Fibroblast of skin of right quadriceps (primary cell): ENCODE results near the gene UNC5CL.

Experiments used
- DNase-seq: peaks from one replicate; pipeline ENCODE4 v3.0.0-alpha.2; 2013

UNC5CL gene

DNA sequence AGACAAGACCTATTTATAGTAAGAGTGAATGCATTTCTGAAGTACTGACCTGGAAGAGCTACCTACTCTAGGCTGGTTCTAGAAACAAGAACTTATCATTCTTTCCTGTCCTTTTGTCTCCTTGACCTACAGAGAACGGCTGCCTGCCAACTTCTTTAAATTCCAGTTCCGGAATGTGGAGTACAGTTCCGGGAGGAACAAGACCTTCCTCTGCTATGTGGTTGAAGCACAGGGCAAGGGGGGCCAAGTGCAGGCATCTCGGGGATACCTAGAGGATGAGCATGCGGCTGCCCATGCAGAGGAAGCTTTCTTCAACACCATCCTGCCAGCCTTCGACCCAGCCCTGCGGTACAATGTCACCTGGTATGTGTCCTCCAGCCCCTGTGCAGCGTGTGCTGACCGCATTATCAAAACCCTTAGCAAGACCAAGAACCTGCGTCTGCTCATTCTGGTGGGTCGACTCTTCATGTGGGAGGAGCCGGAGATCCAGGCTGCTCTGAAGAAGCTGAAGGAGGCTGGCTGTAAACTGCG is 22.2 kb upstream of the UNC5CL start:
- DNase-seq = no peak

DNA sequence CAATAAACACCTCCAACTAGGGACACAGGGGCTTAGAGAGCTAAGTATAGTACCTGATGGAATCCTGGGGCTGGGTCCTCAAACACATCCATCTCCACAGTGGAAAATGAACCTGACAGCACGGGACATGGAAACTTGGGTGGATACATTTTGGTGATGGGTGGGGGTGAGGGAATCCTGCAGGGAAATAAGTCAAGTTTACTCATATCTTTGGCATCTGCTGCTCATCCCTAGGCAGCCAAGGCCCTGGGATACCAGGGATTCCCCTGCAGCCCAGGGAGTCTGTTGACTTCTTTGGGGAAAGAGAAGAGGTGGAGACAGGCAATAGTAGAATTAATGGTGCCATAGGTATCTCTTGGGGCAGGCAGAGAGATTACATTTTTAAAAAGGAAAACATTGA is 20.5 kb upstream of the UNC5CL start:
- peak; percentile 48 for DNase-seq

DNA sequence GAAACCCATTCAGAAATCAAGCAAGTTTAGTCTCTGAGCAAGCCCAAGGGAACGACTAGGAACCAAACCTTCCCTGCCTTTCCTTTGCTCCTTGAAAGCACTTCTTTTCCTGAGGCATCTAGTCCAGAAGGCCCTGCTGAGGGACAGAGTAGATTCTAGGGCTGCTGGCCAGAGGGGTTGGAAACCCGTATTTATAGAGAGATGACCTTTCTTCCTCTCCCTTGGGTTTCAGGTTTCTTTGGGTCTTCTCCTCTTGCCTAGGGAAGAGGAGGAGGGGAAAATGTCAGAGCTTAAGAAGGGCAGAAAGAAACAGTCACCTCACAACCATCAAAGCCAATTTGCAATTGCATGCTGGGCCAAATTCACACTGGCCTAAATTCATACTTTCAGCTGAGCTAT is 19.8 kb upstream of the UNC5CL start:
- DNase-seq = no peak

DNA sequence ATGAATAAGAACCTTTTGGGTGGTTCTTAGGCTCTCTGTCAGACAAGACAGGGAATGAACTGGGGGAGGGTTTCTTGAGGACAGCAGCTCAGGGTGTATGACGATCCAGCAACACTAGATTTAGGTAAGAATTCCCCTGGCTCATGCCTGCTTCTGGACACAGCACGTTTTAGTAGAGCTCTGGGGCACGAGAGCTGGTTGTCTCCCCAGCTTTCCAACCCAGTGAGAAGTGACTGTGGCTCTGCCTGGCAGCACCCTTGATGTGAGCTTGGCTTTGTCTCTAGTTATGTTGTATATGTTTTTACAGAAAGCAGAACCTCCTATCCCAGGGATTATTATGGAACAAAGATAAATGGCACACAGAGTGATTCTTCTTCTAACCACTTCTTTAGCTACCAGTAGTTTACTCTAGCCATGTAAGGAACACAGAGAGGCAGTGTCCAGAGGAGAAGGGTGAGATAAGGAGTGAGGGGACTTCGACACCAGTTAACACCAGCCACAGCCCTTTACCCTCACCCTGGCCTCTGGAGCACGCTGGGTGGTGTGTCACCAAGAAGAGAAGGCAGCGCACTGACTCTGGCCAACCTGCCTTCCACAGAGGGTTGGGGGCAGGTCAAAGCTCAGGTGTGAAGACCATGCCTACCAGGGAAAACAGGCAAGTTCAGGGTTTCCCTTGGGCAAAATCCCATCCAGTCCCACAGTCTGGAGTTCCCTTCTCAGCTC is 17.9 kb upstream of the UNC5CL start:
- no peak for DNase-seq

DNA sequence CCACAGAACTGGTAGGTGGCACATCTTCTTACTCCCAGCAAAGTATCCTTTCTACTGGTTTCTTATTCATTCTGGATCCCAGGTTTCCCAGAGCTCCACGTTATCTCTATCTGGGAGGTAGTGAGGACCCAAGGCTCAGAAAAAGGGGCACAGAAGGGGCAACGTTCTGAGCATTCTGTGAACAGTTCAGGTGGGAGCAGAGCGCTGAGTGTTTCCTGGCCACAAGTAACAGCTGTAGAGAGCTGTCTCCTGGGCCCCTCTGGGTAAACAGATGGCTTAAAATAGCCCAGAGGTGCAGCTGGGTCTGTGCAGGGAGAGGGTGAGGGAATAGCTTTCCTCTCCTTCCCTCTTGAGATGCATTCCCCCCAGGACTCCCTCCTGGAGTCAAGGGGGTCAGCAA is 16.1 kb upstream of the UNC5CL start:
- no peak for DNase-seq

DNA sequence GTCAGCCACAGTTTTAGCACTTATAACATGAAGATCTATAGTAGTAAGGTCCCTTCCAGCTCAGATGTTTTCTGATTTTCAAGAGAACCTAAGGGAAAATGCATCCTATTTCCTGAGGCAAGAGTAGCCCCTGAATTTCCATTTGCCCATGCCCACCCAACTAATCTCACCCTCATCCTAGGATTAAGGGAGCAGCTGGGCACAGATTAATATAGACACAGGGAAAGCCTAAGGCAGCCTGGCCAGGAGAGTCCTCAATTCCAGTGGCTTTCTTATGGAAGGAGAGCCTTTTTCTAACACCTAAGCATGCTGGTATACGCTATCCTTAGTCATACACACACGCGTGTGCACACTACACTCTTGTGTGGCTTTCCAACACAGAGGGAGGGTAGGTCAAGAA is 15.5 kb upstream of the UNC5CL start:
- DNase-seq = no peak

DNA sequence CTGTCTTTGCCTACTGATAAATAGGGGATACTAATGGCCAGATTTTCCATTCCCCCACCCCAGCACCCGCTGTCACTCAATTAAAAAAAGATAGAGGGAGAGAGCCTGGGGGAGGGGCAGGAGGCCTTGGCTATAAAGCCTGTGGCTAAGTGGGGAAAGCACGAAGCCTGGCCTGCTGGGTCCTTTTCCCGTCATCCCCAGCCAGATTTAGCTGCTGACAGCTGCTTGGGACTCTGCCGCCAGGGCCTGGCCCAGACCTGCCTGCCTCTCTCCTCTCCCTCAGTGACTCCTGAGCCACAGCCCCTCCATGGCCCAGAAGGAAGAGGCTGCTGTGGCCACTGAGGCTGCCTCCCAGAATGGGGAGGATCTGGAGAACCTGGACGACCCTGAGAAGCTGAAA is 14.0 kb upstream of the UNC5CL start, which contains the start of gene APOBEC2:
Gene APOBEC2, plus strand, starts transcription at position 162 of the 400 bp plus-strand sequence. Its CDS starts 146 bp downstream, at position 308.
- no peak for DNase-seq

DNA sequence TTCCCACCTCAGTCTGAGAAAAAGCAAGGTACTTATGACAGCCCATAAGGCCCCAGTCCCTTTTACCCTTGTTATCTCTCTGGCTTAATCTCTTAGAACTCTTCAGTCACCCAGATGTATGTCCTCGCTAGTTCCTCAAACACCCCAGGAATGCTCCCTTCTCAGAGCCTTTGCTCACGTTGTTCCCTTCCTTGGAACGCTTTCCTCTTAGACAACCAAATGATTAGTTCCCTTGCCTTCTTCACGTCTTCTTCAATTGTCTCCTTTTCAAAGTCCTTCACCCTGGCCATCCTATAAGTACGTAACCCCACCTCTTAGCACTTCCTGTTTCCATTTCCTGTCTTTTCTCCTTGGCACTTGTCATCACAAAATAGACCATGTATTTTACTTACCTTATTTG is 12.9 kb upstream of the UNC5CL start:
- no peak for DNase-seq

DNA sequence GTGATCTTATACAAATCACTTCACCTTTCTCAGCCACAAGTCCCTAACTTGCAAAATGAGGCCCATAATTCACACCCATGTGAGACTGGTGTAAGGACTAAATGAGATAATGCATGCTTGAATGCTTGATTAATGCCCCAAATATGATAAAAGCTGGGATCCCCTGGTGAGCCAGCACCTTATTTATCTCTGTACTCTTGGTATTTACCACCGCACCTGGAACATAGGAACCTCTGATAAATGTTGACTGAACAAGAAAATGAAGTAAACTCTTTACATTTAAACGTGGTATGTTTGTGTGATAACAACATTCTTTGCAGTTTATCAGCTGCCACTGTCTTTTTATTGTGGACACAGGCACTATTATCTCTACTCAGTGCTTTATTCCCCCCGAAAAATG is 11.5 kb upstream of the UNC5CL start:
- DNase-seq = no peak

DNA sequence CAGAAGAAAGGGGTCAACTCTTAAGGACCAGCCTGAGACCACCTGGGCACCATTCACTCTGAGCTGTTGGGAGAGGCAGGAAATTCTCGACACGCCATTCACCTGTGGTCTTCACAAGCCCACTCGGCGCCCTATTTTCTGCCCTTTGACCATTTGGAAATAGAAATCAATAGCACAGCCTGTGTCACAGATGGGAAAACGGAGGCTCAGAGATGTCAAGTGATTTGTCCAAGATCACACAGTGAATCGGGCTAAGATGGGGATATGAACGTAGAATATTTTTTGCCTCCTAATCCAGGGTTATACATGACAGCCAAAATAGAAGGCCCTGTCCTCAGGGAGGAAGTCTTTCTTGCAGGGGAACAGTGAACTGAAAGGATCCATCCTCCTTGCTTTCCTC is 10.9 kb upstream of the UNC5CL start:
- DNase-seq = no peak

DNA sequence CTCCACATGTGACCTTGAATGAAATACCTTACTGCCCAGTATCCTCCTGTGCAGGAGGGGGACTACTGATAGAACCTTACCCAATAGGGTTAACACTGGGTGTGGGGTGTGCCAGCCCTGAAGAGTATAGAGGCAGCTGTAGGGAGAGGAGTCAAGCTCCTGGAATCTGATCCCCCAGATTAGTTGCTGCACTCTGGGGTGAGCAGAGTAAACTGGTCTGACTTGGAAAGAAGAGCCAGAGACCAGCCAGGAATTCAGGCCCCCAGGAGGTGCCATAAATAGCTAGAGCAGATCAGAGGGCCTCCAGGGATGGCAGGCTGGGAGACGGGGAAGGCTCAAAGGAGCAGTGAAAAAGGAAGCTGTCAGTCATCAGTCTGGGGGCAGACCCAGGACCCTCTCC is 10.5 kb upstream of the UNC5CL start:
- DNase-seq = no peak

DNA sequence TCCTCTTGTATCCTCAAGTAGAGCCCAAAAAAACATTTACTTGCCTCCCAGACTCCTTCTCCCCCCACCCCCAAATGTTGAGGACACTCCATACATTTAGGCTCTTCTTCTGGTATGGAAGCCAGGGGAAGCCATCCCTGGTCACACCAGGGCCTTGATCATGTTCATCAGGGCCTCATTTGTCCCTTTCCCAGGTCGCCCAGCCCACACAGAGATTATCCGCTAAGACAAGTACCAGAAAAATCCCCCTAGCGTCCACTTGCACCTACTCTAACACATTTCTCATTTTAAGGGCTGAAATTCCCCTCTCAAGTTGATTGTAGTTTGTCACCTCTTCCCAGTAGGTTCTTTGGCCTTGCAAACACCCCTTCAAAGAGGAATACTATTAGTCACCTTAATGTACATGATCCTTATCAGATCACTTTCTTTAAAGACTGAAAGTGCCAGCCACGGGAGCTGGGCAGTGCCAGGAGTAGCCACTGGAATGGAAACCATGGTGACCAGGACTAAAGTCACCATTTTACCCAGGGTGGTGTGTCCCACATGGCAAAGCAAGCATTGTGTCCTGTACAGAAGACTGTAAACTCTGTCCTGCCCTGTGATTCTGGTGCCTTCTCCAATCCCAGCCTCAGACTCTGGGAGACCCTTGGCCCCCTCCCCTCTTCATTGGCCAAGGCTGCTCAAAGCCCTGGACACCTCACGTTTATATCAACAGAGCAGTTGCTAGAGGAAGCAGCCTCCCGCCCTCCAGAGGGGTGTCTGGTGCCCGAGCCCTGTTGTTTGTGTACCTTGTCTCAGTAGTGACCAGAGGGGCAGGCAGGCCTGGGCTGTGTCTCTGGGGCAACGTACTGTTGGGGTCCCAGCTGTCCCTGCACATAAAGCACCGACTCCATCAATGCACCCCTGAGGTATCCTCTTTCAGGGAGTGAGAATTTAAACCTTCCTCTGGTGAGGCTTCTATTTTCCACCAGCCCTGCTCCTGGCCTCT is 9.0 kb upstream of the UNC5CL start:
- DNase-seq = no peak

DNA sequence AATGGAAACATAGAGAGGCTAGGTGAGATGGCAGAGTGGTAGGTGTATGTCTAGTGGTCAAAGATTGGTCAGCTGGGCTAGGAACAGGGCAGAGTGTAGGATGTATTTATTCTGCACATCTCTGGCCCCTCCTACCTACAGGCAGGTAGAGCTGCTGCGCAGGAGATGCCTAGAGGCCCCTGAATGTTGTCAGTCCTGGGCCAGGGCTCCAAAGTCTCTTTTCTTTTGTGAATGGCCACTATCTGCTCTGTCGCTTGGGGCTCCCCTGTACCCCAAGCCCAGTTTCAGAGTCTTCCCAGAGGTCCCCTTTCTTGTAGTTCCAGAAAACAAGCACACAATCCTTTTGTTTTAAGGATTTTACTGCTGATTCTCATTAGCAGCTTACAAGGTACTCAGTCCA is 8.3 kb upstream of the UNC5CL start:
- no peak for DNase-seq

DNA sequence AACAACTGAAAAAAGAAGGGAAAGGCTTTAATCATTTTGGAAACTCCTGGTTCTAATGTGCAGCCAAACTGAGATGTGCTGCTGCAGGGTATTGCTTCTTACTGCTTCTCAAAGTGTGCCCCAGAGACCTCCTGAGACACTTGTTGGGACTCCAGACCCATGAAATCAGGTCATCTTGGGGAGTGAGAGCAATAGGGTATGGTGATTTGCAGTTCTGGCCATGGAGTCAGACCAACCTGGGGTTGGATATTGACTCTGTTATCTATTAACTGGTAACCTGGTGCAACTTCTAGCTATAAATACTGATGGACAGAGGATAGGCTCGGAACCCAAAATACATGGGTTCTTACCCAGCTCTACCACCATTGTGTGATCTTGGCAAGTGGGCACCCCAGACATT is 7.1 kb upstream of the UNC5CL start:
- DNase-seq = no peak

DNA sequence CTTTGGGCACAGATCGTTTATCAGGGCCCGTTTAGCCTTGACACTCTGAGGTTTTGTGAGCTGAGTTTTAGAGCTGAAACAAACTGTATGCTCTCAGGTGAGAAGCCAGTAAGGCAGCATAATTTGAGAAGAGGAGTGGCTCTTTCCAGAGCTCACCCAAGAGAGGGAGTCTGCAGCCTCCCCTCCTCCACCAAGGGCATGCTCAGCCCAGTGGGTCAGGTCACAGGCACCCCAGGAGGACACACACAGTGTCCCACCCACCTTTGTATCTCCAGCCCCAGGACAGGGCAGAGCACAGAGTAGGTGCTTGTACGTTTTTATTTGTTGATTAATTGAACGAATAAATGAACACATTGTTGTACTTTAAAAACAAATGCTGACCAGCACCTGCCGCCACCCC is 6.6 kb upstream of the UNC5CL start:
- no peak for DNase-seq

DNA sequence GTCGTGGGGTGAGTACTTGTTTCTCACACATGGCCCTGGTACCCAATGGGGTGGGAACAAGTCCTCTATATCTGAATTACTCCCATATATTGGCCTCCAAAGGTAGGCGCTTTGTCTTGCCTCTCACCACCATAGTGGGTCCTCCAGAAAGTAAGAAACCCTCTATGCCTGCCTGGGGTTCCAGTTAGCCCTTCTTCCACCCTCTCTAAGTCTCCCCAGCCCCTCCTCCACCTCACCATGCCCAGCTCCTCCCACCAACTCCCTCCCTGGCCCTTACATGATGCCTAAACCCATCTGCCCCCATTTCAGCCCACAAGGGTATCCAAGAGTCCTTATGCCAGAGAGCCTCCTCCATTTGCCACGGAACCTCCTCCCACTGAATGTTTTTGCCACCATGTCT is 4.1 kb upstream of the UNC5CL start:
- no peak for DNase-seq

DNA sequence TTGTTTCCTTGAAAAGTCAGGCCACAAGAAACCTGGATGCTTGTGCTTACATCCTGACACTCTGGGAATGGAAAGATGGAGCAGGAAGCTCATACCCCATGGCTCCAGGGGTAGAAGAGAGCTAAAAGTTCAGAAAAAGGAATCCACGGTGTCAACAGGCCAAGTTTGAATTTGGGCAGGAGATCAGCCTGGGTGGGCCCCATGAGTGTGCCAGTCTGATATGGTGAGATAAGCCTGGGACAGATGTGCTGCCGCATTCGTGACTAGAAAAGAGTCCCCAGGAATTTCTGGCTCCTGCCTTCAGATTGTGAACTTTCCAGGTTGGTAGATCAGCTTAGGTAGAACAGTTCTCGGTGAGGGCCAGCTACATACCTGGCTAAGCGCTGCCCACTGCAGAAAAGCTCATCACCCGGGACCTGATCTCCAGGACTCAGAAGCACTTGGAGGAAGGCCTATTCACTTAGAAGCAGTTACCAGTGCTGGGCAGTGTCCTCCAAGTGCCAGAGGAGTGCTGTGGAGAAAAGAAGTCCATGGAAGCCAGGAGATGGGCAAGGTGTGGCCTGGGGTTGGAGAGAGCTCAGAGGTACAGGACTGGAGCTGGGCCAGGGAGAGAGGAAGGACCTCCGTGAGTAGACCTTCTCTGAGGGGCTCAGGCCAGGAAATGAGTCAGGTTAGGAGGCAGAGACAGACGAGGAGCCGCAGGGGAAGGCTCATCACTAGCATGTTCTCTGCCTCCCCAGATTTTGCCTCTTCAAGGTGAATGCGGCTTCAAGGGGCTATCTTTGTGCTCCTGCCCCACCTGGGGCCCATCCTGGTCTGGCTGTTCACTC is 3.4 kb upstream of the UNC5CL start, which contains the start of gene TSPO2:
Gene TSPO2, plus strand, starts transcription at position 242 of the 830 bp plus-strand sequence. Its CDS starts 519 bp downstream, at position 761.
- no peak for DNase-seq

DNA sequence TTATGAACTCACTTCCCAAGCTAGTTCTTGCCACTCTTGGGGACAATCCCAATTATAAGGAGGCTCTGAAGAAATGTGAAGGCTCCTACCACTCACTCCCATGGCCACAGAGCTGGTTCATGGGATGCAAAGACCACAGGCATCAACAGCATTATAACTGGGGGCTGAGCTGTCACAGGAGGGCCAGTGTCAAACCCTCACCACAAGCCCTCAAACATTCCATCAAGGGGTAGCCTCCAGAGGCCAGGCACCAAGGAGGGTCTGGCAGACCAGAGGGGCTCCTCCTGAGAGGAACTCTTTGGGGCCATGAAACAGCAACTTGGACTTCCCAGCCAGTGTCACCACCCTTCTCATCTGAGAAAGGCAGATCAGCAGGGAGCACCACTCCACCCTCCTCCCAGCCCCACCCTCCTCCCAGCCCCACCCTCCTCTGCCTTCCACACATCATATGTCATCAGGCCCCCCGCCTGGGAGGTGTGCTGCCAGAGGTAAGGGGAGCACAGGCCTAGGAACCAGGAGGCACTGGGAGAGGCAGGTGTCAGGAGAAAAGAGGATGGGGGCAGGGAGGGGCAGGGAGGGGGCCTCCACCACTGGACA is 2.0 kb upstream of the UNC5CL start:
- no peak for DNase-seq

DNA sequence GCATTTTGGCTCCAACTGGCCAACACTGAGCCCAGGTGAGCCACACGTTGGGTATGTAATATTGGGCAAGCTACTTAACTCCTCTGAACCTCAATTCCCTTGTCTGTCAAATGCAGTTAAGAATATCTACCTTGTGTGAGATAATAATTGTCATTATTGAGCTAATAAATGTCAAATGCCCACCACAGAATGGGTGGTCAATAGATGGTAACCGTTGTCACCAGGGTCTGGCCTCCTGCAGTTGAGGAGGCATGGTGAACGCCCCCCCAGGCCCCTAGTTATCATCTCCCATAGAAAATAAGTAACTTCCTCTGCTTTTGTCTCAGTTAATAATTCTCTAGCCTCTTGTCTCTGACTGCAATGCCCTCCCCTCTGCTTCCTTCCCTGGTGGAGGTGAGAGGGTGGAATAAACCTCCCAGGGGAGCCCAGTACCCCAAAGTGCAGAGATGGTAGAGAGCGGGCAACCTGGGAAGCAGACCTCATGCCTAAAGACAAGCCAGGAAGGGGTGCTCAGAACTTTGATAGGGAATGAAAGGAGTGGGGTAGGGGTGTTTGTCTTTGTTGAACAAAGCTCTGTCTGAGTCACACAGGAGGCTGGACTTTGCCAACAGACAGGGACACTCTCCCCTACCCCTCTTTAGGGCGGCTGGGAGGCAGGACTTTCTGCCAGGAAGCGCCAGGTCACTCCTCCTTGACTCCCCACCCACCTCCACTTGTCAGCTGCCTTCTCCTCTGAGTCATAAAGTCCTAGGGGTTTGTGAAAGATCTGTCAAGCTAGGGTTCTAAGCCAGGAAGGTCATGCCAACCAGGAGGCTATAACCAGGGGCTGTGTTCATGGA is 1.3 kb upstream of the UNC5CL start:
- peak; percentile 14 for DNase-seq

DNA sequence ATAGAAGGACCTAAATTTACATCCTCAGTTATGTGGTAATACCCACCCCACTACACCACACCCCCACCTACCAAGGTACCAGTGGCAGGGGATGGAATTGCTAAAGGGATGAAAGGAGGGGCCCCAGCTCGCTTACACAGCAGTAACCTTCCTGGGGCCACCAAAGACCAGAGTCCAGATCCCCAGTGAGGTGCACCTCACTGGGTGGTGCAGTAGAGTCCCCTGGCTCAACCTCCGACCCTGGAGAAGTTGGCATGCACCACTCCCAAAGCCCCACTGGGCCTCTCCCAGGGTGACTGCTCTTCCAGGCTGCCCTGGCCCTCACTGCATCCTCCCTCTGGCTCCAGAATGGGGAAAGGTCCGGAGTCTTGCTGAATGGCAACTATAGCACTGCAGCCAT is 816 bp downstream of the UNC5CL start:
- DNase-seq = no peak
